Prostate gland (tissue), 2 donors: ENCODE measurements around the gene GABPA. TPM values are rescaled to one million over a fixed set of nuclear protein-coding genes. Genes with fewer than 3 reads are reported as not detected.
"Not testable (repeated sequence)": the region's sequence is repeated elsewhere in the genome, so short reads cannot be mapped to it uniquely, and the experiment has no call there.

Source experiments
- DNase-seq: peaks from one replicate; pipeline ENCODE4 v3.0.0-alpha.2; 2019; ENCODE audit warnings: low spot score
- H3K27ac ChIP-seq, 2 donors: fragments of 200-600 bp; sonication (generic); 2 replicates each; pipeline ENCODE4 v1.5.1; 2017 to 2019
- H3K27me3 ChIP-seq: fragments of 200-600 bp; sonication (generic); replicated peaks from 2 replicates; pipeline ENCODE4 v1.5.1; 2019; ENCODE audit not compliant: insufficient read depth
- H3K36me3 ChIP-seq, 2 donors: fragments of 200-600 bp; sonication (generic); 1 replicate in 1 of 2; 2 replicates in 1 of 2; pipeline versions ENCODE4 v1.5.1 to v1.8.1; 2017 to 2019
- H3K4me1 ChIP-seq: fragments of 200-600 bp; sonication (generic); replicated peaks from 2 replicates; pipeline ENCODE4 v1.5.1; 2019
- H3K4me3 ChIP-seq, 2 donors: fragments of 200-600 bp; sonication (generic); 2 replicates each; pipeline ENCODE4 v1.5.1; 2017 to 2019
- H3K9me3 ChIP-seq: fragments of 200-600 bp; sonication (generic); 2 replicates; pipeline ENCODE4 v1.5.1; 2017
- CTCF ChIP-seq, 4 experiments: fragments of 200-600 bp in 2 of 4; fragments of 450-650 bp in 2 of 4; sonication (generic) in 2 of 4; IDR thresholded peaks; 1 replicate in 3 of 4; 2 replicates in 1 of 4; pipeline ENCODE4 v1.5.1; 2016 to 2019; ENCODE audit warnings: antibody characterized with exemption in 4 of 4, mild to moderate bottlenecking in 2 of 4, moderate library complexity in 2 of 4
- POLR2A ChIP-seq: fragments of 450-650 bp; IDR thresholded peaks from one replicate; pipeline ENCODE4 v1.6.1; 2016; ENCODE audit warnings: antibody characterized with exemption, mild to moderate bottlenecking
- POLR2AphosphoS5 ChIP-seq: sonication (generic); formaldehyde crosslinking; IDR thresholded peaks from one replicate; pipeline ENCODE4 v1.6.1; 2017; ENCODE audit warnings: antibody characterized with exemption
- WGBS: methylation state at CpG from one replicate; pipeline ENCODE4 v1.1.5; 2018; 5-methylcytosine and 5-hydroxymethylcytosine counted together
- intact Hi-C: fragments of 100-400 bp; cut with DNase I; formaldehyde crosslinking; loops from one replicate; pipeline ENCODE4 v1.14.2; 2022
- total RNA-seq, 2 donors: library from RNA; depleted of rRNA; stranded (reverse); fragments of >200 nt; gene quantifications; one replicate each; pipeline ENCODE4 v1.1.0, GENCODE V29; 2016

Gene GABPA
- total RNA-seq, 2 donors from 2014 or later = 18.9 to 19.9 TPM

DNA sequence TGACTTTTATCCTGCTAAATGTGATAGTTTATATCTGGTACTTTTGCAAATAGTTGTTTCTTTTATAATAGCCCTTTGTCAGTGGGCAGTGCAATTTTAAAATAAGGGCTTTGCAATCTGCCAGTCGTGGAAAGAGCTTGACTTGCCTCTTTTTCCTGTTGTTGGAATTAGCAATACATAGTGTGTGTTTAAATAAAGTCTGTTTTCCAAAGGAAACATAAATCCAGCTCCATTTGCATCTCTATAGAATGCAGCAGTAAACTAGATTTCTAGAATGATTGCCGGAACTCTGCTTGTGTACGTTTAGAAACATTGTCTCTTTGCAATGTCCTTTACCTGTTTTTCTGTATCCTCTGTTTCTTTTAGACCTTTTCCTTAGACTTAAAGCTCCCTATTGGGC, 33.1 kb downstream of the GABPA start:
- intact Hi-C loops = no loop called here

GRCh38 chr21:25772686-25773085, 37.9 kb downstream of the GABPA start:
- 9% methylated on average over 2 of the region's 2 CpGs for WGBS
- Histone ChIP-seq H3K27me3 (no peaks in the 10 kb centered on the region), H3K9me3 (no peaks in the 10 kb centered on the region), H3K27ac (no peak overlapping the region), H3K4me1 (no peaks in the 10 kb centered on the region), H3K4me3 (no peak overlapping the region), H3K36me3 (no peaks in the 10 kb centered on the region)
- DNase-seq = no peak
- TF ChIP-seq CTCF (IDR thresholded peaks at IDR 0.05) = no peak
- TF ChIP-seq POLR2AphosphoS5 = no peak
- no peak for TF ChIP-seq POLR2A
- intact Hi-C loops = no loop called here

More for the DNA sequence above, 33.1 kb downstream of the GABPA start:
- no peaks in the 10 kb centered on the region for H3K9me3 ChIP-seq
- no peaks in the 10 kb centered on the region for H3K36me3 ChIP-seq
- H3K4me1 ChIP-seq = no peaks in the 10 kb centered on the region
- no peak for DNase-seq
- H3K27me3 ChIP-seq = no peaks in the 10 kb centered on the region
- WGBS = 78% methylated on average over 3 of the region's 3 CpGs
- no peak for TF ChIP-seq POLR2A
- no peak for TF ChIP-seq CTCF (IDR thresholded peaks at IDR 0.05)
- no peak for TF ChIP-seq POLR2AphosphoS5
- H3K27ac ChIP-seq = no peak overlapping the region
- no peak overlapping the region for H3K4me3 ChIP-seq

DNA sequence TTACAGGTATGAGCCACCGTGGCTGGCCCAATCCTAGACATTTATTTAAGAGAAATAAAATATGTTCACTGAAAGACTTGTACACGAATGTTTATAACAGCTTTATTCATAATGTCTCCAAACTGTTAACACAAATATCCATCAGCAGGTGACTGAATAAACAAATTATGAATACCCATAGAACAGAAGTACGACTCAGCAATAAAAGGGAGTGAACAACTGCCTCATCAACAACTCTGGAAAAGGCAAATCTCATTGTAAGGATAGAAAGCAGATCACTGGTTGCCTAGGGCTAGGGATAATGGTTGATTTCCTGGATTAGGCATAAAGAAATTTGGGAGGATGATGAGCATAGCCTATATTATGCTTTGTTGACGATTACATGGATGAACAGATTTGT, 41.7 kb downstream of the GABPA start:
- no peaks in the 10 kb centered on the region for H3K36me3 ChIP-seq
- TF ChIP-seq CTCF (IDR thresholded peaks at IDR 0.05) (no peak), POLR2A (no peak), POLR2AphosphoS5 (no peak)
- no peaks in the 10 kb centered on the region for H3K4me1 ChIP-seq
- H3K9me3 ChIP-seq = no peaks in the 10 kb centered on the region
- H3K27ac ChIP-seq = no peak overlapping the region
- H3K27me3 ChIP-seq = no peaks in the 10 kb centered on the region
- no peak overlapping the region for H3K4me3 ChIP-seq
- WGBS = 65% methylated on average over 4 of the region's 4 CpGs
- no peak for DNase-seq
- intact Hi-C loops = no loop called here

- H3K27ac ChIP-seq, H3K36me3 ChIP-seq, H3K4me1 ChIP-seq, intact Hi-C loops, H3K27me3 ChIP-seq, H3K9me3 ChIP-seq, H3K4me3 ChIP-seq, DNase-seq: not testable (repeated sequence)
- WGBS = 98% methylated on average over 47 of the region's 52 CpGs
These were observed 43.5 kb downstream of the GABPA start for GRCh38 chr21:25778126-25778875.

GRCh38 chr21:25788677-25789076, 53.9 kb downstream of the GABPA start:
- H3K9me3 ChIP-seq = no peaks in the 10 kb centered on the region
- TF ChIP-seq POLR2AphosphoS5 (no peak), POLR2A (no peak), CTCF (IDR thresholded peaks at IDR 0.05) (no peak)
- H3K36me3 ChIP-seq = no peaks in the 10 kb centered on the region
- no peak for DNase-seq
- H3K4me3 ChIP-seq = no peak overlapping the region
- WGBS = 62% methylated on average over 6 of the region's 6 CpGs
- no peaks in the 10 kb centered on the region for H3K4me1 ChIP-seq
- no peak overlapping the region for H3K27ac ChIP-seq
- intact Hi-C loops = no loop called here
- no peaks in the 10 kb centered on the region for H3K27me3 ChIP-seq
